WTC11 (cell line): ENCODE measurements around the gene GORAB.

ENCODE experiments used
- FOXP1 ChIP-seq: sonication (generic); formaldehyde crosslinking; IDR thresholded peaks from 2 replicates; pipeline ENCODE4 v1.8.0; 2022; ENCODE audit warnings: missing genetic modification reagents, mild to moderate bottlenecking, moderate library complexity, borderline replicate concordance
- SP1 ChIP-seq: sonication (generic); formaldehyde crosslinking; conservative IDR thresholded peaks from 2 replicates; pipeline ENCODE4 v1.8.1; 2022; ENCODE audit warnings: missing genetic modification reagents
- TF ChIP-seq, protein P1 (sequence below): sonication (generic); formaldehyde crosslinking; IDR thresholded peaks from 2 replicates; pipeline ENCODE4 v1.8.0; 2022; ENCODE audit warnings: mild to moderate bottlenecking, missing genetic modification reagents
- TF ChIP-seq, protein P2 (sequence below): fragments of 200-600 bp; IDR thresholded peaks from 2 replicates; pipeline ENCODE4 v1.8.0; 2022; ENCODE audit warnings: antibody characterized with exemption

DNA sequence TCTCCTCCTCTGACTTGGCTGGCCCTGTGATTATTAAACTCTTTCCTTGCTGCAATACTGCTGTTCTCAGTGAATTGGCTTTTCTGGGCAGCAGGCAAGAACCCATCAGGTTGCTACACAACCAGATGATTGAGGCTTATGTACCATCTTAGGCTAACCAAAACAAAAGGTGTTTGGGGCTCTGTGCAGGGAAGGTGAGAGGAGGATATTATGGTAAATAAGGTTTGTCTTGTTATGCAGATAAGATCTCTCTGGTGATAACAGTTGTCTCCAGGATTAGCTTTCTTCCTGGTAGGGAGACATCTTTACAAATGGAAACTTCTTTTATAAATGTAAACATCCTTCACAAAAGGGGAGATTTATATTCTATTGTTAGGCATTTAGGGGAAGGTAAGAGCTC lies 44.5 kb upstream of the GORAB start:
- TF ChIP-seq, protein P1, sequence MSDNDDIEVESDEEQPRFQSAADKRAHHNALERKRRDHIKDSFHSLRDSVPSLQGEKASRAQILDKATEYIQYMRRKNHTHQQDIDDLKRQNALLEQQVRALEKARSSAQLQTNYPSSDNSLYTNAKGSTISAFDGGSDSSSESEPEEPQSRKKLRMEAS, result no peak
- TF ChIP-seq FOXP1 (CRISPR knock-in tag), result no peak
- TF ChIP-seq SP1 (CRISPR knock-in tag), result no peak
- TF ChIP-seq, protein P2, sequence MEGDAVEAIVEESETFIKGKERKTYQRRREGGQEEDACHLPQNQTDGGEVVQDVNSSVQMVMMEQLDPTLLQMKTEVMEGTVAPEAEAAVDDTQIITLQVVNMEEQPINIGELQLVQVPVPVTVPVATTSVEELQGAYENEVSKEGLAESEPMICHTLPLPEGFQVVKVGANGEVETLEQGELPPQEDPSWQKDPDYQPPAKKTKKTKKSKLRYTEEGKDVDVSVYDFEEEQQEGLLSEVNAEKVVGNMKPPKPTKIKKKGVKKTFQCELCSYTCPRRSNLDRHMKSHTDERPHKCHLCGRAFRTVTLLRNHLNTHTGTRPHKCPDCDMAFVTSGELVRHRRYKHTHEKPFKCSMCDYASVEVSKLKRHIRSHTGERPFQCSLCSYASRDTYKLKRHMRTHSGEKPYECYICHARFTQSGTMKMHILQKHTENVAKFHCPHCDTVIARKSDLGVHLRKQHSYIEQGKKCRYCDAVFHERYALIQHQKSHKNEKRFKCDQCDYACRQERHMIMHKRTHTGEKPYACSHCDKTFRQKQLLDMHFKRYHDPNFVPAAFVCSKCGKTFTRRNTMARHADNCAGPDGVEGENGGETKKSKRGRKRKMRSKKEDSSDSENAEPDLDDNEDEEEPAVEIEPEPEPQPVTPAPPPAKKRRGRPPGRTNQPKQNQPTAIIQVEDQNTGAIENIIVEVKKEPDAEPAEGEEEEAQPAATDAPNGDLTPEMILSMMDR, result no peak
